Ecto neural progenitor cell (in vitro differentiated cells): Measurements from ENCODE around the gene SUSD4.

Experiments used
- DNase-seq: peaks from one replicate; pipeline ENCODE4 v3.0.0-alpha.2; 2018; ENCODE audit warnings: low spot score

SUSD4 gene

GRCh38 chr1:223229756-223230155 is 134.2 kb downstream of the SUSD4 start:
- DNase-seq, result no peak

GRCh38 chr1:223228931-223229528 is 134.9 kb downstream of the SUSD4 start:
- DNase-seq, result no peak

- no peak for DNase-seq
Observed at GRCh38 chr1:223228201-223228600, 135.8 kb downstream of the SUSD4 start.

- no peak for DNase-seq
Observed at GRCh38 chr1:223227486-223228196, 136.3 kb downstream of the SUSD4 start.

- no peak for DNase-seq
Observed at GRCh38 chr1:223227031-223227430, 136.9 kb downstream of the SUSD4 start.

GRCh38 chr1:223226271-223226670 is 137.7 kb downstream of the SUSD4 start:
- DNase-seq, result no peak

GRCh38 chr1:223225481-223225880 is 138.5 kb downstream of the SUSD4 start:
- no peak for DNase-seq

GRCh38 chr1:223225061-223225460 is 138.9 kb downstream of the SUSD4 start:
- no peak for DNase-seq

GRCh38 chr1:223224465-223224864 is 139.5 kb downstream of the SUSD4 start:
- no peak for DNase-seq

GRCh38 chr1:223223091-223223995 is 140.6 kb downstream of the SUSD4 start:
- DNase-seq, result peak; percentile 14

- peak; percentile 8 for DNase-seq
Observed at GRCh38 chr1:223222377-223222776, 141.6 kb downstream of the SUSD4 start.

- DNase-seq, result peak; percentile 22
Observed at GRCh38 chr1:223221686-223222085, 142.3 kb downstream of the SUSD4 start.

GRCh38 chr1:223219846-223220610 is 143.9 kb downstream of the SUSD4 start:
- DNase-seq, result peak; percentile 19

GRCh38 chr1:223219318-223219635 is 144.7 kb downstream of the SUSD4 start:
- peak; percentile 27 for DNase-seq

- peak; percentile 9 for DNase-seq
Observed at GRCh38 chr1:223217781-223218180, 146.2 kb downstream of the SUSD4 start.

GRCh38 chr1:223216531-223217205 is 147.3 kb downstream of the SUSD4 start:
- peak; percentile 48 for DNase-seq

GRCh38 chr1:223216074-223216473 is 147.9 kb downstream of the SUSD4 start:
- peak; percentile 39 for DNase-seq

GRCh38 chr1:223215026-223215425 is 148.9 kb downstream of the SUSD4 start:
- DNase-seq, result no peak

- no peak for DNase-seq
Observed at GRCh38 chr1:223214261-223214807, 149.6 kb downstream of the SUSD4 start.

GRCh38 chr1:223212441-223212840 is 151.5 kb downstream of the SUSD4 start:
- no peak for DNase-seq

GRCh38 chr1:223211323-223211985 is 152.5 kb downstream of the SUSD4 start:
- no peak for DNase-seq
